SK-N-SH (cell line): ENCODE measurements around the gene C4B. TPM values are rescaled to one million over a fixed set of nuclear protein-coding genes. Genes with fewer than 3 reads are reported as not detected.

Experiments used
- CTCF ChIA-PET: fragments of 300-600, 350-600 bp; formaldehyde crosslinking; extraction: SDS; loops from one replicate; lab custom pipeline; 2021; lab: Yijun Ruan, JAX
- POLR2A ChIA-PET: fragments of 350-600 bp; sonication (Branson Sonifier 250); formaldehyde crosslinking; extraction: SDS; loops from one replicate; lab custom pipeline; 2020; ENCODE audit warnings: antibody characterized with exemption, inconsistent platforms; lab: Yijun Ruan, JAX
- DNase-seq: peaks from one replicate; pipeline ENCODE4 v3.0.0; 2012
- H2AFZ ChIP-seq: fragments of 200-600 bp; sonication (generic); 2 replicates; pipeline ENCODE4 v1.8.1; 2016; ENCODE audit warnings: antibody characterized with exemption, mild to moderate bottlenecking, low read depth
- H3F3A ChIP-seq: fragments of 200-600 bp; sonication (generic); replicated peaks from 2 replicates; pipeline ENCODE3; 2016; ENCODE audit warnings: antibody characterized with exemption, mild to moderate bottlenecking; ENCODE audit not compliant: insufficient read depth
- H3K27ac ChIP-seq, 2 experiments: fragments of 200-500 bp in 1 of 2; fragments of 200-600 bp in 1 of 2; sonication (Bioruptor generic) in 1 of 2; sonication (generic), shearing (Covaris generic) in 1 of 2; 2 replicates each; pipeline versions ENCODE4 v1.5.1 to v1.6.1; 2014 to 2016; ENCODE audit warnings: low read depth in 2 of 2, inconsistent platforms in 1 of 2, low read length in 1 of 2, mild to moderate bottlenecking in 1 of 2, mixed read lengths in 1 of 2
- H3K27me3 ChIP-seq: fragments of 200-600 bp; sonication (generic), shearing (Covaris generic); 2 replicates; pipeline ENCODE4 v1.6.1; 2016; ENCODE audit warnings: mixed run types; ENCODE audit not compliant: insufficient read depth
- H3K36me3 ChIP-seq, 2 experiments: fragments of 200-500 bp in 1 of 2; fragments of 200-600 bp in 1 of 2; sonication (Bioruptor generic) in 1 of 2; sonication (generic) in 1 of 2; replicated peaks in 1 of 2; 2 replicates each; pipeline versions ENCODE3 to v1.5.1; 2014 to 2016; ENCODE audit warnings: low read length in 1 of 2, mild to moderate bottlenecking in 1 of 2; ENCODE audit not compliant: insufficient read depth in 2 of 2, control insufficient read depth in 1 of 2
- H3K4me1 ChIP-seq, 2 experiments: fragments of 200-500 bp in 1 of 2; fragments of 200-600 bp in 1 of 2; sonication (Bioruptor generic) in 1 of 2; sonication (generic), shearing (Covaris generic) in 1 of 2; 2 replicates each; pipeline versions ENCODE4 v1.5.1 to v1.6.1; 2014 to 2016; ENCODE audit warnings: low read depth in 1 of 2, low read length in 1 of 2, mixed run types in 1 of 2; ENCODE audit not compliant: insufficient read depth in 2 of 2, control insufficient read depth in 1 of 2
- H3K4me2 ChIP-seq: fragments of 200-600 bp; sonication (generic), shearing (Covaris generic); 2 replicates; pipeline ENCODE4 v1.6.1; 2017; ENCODE audit warnings: mixed run types
- H3K4me3 ChIP-seq, 2 experiments: fragments of 200-500 bp in 1 of 2; fragments of 200-600 bp in 1 of 2; sonication (Bioruptor generic) in 1 of 2; sonication (generic), shearing (Covaris generic) in 1 of 2; 2 replicates each; pipeline versions ENCODE4 v1.5.1 to v1.8.1; 2014 to 2016; ENCODE audit warnings: low read depth in 2 of 2, inconsistent platforms in 1 of 2, low read length in 1 of 2, mild to moderate bottlenecking in 1 of 2, mixed read lengths in 1 of 2, moderate library complexity in 1 of 2
- H3K79me2 ChIP-seq: fragments of 200-600 bp; sonication (generic); 2 replicates; pipeline ENCODE4 v1.8.1; 2017; ENCODE audit warnings: mild to moderate bottlenecking; ENCODE audit not compliant: insufficient read depth
- H3K9ac ChIP-seq: fragments of 200-600 bp; sonication (generic); 2 replicates; pipeline ENCODE4 v1.6.1; 2017; ENCODE audit warnings: mixed run types
- H3K9me2 ChIP-seq: fragments of 200-600 bp; sonication (generic); 2 replicates; pipeline ENCODE4 v1.6.1; 2017; ENCODE audit warnings: mixed run types
- H3K9me3 ChIP-seq: fragments of 200-600 bp; sonication (generic); 2 replicates; pipeline ENCODE4 v1.6.1; 2017; ENCODE audit warnings: mixed run types, mild to moderate bottlenecking, moderate library complexity
- H4K20me1 ChIP-seq: fragments of 200-600 bp; sonication (generic); 2 replicates; pipeline ENCODE4 v1.6.1; 2017; ENCODE audit warnings: mild to moderate bottlenecking, mixed run types; ENCODE audit not compliant: insufficient read depth
- CTCF ChIP-seq: fragments of 200-600 bp; sonication (generic); IDR thresholded peaks from 2 replicates; pipeline ENCODE4 v1.6.1; 2017; ENCODE audit warnings: antibody characterized with exemption, mild to moderate bottlenecking, moderate library complexity
- ELF1 ChIP-seq: IDR thresholded peaks from 2 replicates; pipeline ENCODE4 v1.4.0; 2012
- EP300 ChIP-seq, 2 experiments: IDR thresholded peaks; 2 replicates each; pipeline versions ENCODE4 v1.4.0 to v1.6.1; 2012; ENCODE audit warnings: borderline replicate concordance in 1 of 2, low read depth in 1 of 2, low read length in 1 of 2
- FOSL2 ChIP-seq: IDR thresholded peaks from 2 replicates; pipeline ENCODE4 v1.4.0; 2012; ENCODE audit warnings: low read depth, mild to moderate bottlenecking, moderate library complexity, borderline replicate concordance
- FOXJ3 ChIP-seq: sonication (generic); formaldehyde crosslinking; IDR thresholded peaks from 2 replicates; pipeline ENCODE4 v1.5.1; 2020; ENCODE audit warnings: mild to moderate bottlenecking, missing genetic modification reagents
- FOXM1 ChIP-seq: IDR thresholded peaks from 2 replicates; pipeline ENCODE4 v1.4.0; 2012; ENCODE audit warnings: low read depth, mild to moderate bottlenecking
- GATA2 ChIP-seq: sonication (generic); formaldehyde crosslinking; IDR thresholded peaks from 2 replicates; pipeline ENCODE4 v1.5.0; 2020; ENCODE audit warnings: mild to moderate bottlenecking, missing genetic modification reagents
- IRF3 ChIP-seq: fragments of 150-350 bp; IDR thresholded peaks from 2 replicates; pipeline ENCODE4 v1.6.1; 2016; ENCODE audit warnings: mild to moderate bottlenecking, low read depth, low read length
- MEF2A ChIP-seq: IDR thresholded peaks from 2 replicates; pipeline ENCODE4 v1.4.0; 2012; ENCODE audit warnings: low read depth, borderline replicate concordance
- MXI1 ChIP-seq: IDR thresholded peaks from 2 replicates; pipeline ENCODE4 v1.6.1; 2012; ENCODE audit warnings: mild to moderate bottlenecking, low read depth, low read length, improper control_type of control experiment
- NRF1 ChIP-seq: IDR thresholded peaks from 2 replicates; pipeline ENCODE4 v1.6.1; 2012; ENCODE audit warnings: low read depth, mild to moderate bottlenecking, low read length
- PBX3 ChIP-seq: IDR thresholded peaks from 2 replicates; pipeline ENCODE4; 2012
- POLR2AphosphoS5 ChIP-seq: IDR thresholded peaks from 2 replicates; pipeline ENCODE4 v1.6.1; 2012; ENCODE audit warnings: low read depth, low read length
- RCOR1 ChIP-seq: fragments of 150-350 bp; IDR thresholded peaks from 2 replicates; pipeline ENCODE4 v1.6.1; 2017; ENCODE audit warnings: antibody characterized with exemption, low read length
- REST ChIP-seq: IDR thresholded peaks from 2 replicates; pipeline ENCODE4 v1.6.1; 2012; ENCODE audit warnings: mild to moderate bottlenecking, low read depth, low read length, moderate library complexity
- RXRA ChIP-seq: IDR thresholded peaks from 2 replicates; pipeline ENCODE4 v1.4.0; 2012; ENCODE audit warnings: low read depth, mild to moderate bottlenecking, borderline replicate concordance
- YY1 ChIP-seq: IDR thresholded peaks from 2 replicates; pipeline ENCODE4 v1.4.0; 2012; ENCODE audit warnings: low read depth, mild to moderate bottlenecking
- ZBTB33 ChIP-seq: IDR thresholded peaks from 2 replicates; pipeline ENCODE4 v1.4.0; 2012; ENCODE audit warnings: low read depth, borderline replicate concordance
- WGBS: methylation state at CpG from one replicate; pipeline ENCODE4 v1.1.6; 2017; ENCODE audit warnings: low lambda C conversion rate; 5-methylcytosine and 5-hydroxymethylcytosine counted together
- polyA plus RNA-seq, 3 experiments: library from polyadenylated mRNA; depleted of rRNA; stranded (reverse); fragments of >200 nt; gene quantifications; 2 replicates each; pipeline ENCODE4 v1.2.3, GENCODE V29; 2012

C4B gene
- polyA plus RNA-seq, 1 of the 3 experiments (the other 2 are of a cell fraction): 10.9 TPM

GRCh38 chr6:32045811-32046449 lies 31.3 kb downstream of the C4B start:
- H3K9me3 ChIP-seq: no peaks in the 10 kb centered on the region
- H3K9me2 ChIP-seq: no peaks in the 10 kb centered on the region
- no peak for DNase-seq
- H3F3A ChIP-seq: no peaks in the 10 kb centered on the region
- H3K4me2 ChIP-seq: no peak overlapping the region
- ChIA-PET POLR2A (no interaction called here), CTCF (interaction anchor here (0.8 kb wide), 1 partner anchor 109 kb away, joined by 3 read pairs; no protein-coding TSS in a partner anchor)
- H4K20me1 ChIP-seq: no peaks in the 10 kb centered on the region
- TF ChIP-seq GATA2 (CRISPR knock-in tag) (no peak), CTCF (no peak), FOXJ3 (CRISPR knock-in tag) (no peak), ZBTB33 (no peak), PBX3 (no peak), RCOR1 (no peak), MXI1 (no peak), NRF1 (no peak), FOXM1 (no peak), ELF1 (no peak), RXRA (no peak), EP300 (IDR thresholded peaks at IDR 0.05; ENCODE audit: borderline replicate concordance in 1 of 2, low read depth in 1 of 2, low read length in 1 of 2) (no peak), FOSL2 (no peak), POLR2AphosphoS5 (no peak), IRF3 (no peak), MEF2A (no peak), REST (no peak), YY1 (no peak)
- H3K4me1 ChIP-seq: peaks cover 0 to 14% of the 10 kb centered on the region in 2 experiments; a peak in 2 of 4 replicates
- H3K27ac ChIP-seq: no peak overlapping the region
- WGBS: 95% methylated on average over 10 of the region's 22 CpGs
- H3K27me3 ChIP-seq: peaks cover 2% of the 10 kb centered on the region; the same call in 1 of the 2 replicates
- no peaks in the 10 kb centered on the region for H3K79me2 ChIP-seq
- H2AFZ ChIP-seq: no peak overlapping the region
- no peaks in the 10 kb centered on the region for H3K36me3 ChIP-seq
- no peak overlapping the region for H3K9ac ChIP-seq
- no peak overlapping the region for H3K4me3 ChIP-seq
